Measurements from ENCODE around the gene ATG4C. TPM values are rescaled to one million over a fixed set of nuclear protein-coding genes. Genes with fewer than 3 reads are reported as not detected.
"Not testable (repeated sequence)": the region's sequence is repeated elsewhere in the genome, so short reads cannot be mapped to it uniquely, and the experiment has no call there.

The ATG4C gene
- total RNA-seq, 1 experiment from 2014 or later: 13.8 TPM

DNA sequence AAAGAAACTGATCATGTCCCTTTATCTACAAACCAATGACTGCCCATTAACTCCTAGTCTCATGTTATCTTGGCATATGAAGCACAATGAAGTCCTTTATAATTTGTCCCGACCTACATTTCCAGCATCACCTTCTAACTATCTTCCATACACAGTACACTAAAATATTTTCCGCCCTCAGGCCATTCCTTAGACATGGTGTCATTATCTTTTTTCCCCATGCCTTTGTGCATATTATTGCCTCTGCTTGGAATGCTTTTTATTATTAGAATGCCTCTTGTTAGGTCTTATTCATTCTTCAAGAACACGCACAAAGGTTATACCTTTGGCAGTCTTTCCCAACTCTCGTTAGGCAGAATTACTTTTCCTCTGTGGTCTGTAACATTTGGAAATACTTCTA is 39.6 kb downstream of the ATG4C start:
- no peaks in the 10 kb centered on the region for H3K9me3 ChIP-seq (ENCODE audit: insufficient read depth, low read depth)
- H3K27ac ChIP-seq: no peak overlapping the region
- no peaks in the 10 kb centered on the region for H4K20me1 ChIP-seq (ENCODE audit: insufficient read depth)
- no peak overlapping the region for H3K4me2 ChIP-seq
- no peaks in the 10 kb centered on the region for H3K27me3 ChIP-seq (ENCODE audit: insufficient read depth, low read depth)
- TF ChIP-seq EZH2 (IDR thresholded peaks at IDR 0.05; ENCODE audit: low read depth): no peak
- TF ChIP-seq, protein P1, sequence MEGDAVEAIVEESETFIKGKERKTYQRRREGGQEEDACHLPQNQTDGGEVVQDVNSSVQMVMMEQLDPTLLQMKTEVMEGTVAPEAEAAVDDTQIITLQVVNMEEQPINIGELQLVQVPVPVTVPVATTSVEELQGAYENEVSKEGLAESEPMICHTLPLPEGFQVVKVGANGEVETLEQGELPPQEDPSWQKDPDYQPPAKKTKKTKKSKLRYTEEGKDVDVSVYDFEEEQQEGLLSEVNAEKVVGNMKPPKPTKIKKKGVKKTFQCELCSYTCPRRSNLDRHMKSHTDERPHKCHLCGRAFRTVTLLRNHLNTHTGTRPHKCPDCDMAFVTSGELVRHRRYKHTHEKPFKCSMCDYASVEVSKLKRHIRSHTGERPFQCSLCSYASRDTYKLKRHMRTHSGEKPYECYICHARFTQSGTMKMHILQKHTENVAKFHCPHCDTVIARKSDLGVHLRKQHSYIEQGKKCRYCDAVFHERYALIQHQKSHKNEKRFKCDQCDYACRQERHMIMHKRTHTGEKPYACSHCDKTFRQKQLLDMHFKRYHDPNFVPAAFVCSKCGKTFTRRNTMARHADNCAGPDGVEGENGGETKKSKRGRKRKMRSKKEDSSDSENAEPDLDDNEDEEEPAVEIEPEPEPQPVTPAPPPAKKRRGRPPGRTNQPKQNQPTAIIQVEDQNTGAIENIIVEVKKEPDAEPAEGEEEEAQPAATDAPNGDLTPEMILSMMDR (conservative IDR thresholded peaks at IDR 0.05): no peak
- H3K79me2 ChIP-seq (ENCODE audit: low read depth): no peaks in the 10 kb centered on the region
- intact Hi-C loops (cut with micrococcal nuclease; ENCODE audit: unreplicated experiment): no loop called here
- no peaks in the 10 kb centered on the region for H3K4me1 ChIP-seq (replicated peaks; ENCODE audit: insufficient read depth)
- no peaks in the 10 kb centered on the region for H3K9me2 ChIP-seq (ENCODE audit: insufficient read depth)
- no TSS peak for BruUV-seq (replicated peaks)
- no peak for DNase-seq
- H2AFZ ChIP-seq: no peak overlapping the region
- POLR2A ChIA-PET (ENCODE audit: unreplicated experiment): no interaction called here
- H3K36me3 ChIP-seq (ENCODE audit: low read depth): no peaks in the 10 kb centered on the region
- H3F3A ChIP-seq (ENCODE audit: insufficient read depth, low read depth): no peaks in the 10 kb centered on the region
- CTCF ChIA-PET: no interaction called here
- H3K4me3 ChIP-seq: no peak overlapping the region

DNA sequence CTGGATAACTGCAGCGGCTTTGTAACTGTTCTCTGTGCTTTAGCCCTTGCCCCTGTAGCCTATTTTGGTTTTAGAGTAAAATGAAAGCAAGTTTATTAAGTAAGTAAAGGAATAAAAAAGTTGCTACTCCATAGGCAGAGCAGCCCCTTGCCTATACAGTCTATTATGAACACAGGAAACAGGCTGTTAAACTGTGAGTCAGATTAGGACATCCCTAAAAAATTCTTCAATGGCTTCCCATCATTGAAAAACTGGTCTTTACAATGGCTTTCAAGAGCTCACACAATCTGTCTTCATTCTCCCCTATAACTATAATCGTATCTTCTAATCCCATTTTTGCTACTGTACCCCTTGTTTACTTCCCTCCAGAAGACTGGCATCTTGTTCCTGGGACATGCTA is 43.0 kb downstream of the ATG4C start:
- Histone ChIP-seq H3K79me2 (ENCODE audit: low read depth) (no peaks in the 10 kb centered on the region), H3K27ac (no peak overlapping the region), H3K4me1 (replicated peaks; ENCODE audit: insufficient read depth) (no peaks in the 10 kb centered on the region), H3K4me2 (no peak overlapping the region), H3K36me3 (ENCODE audit: low read depth) (no peaks in the 10 kb centered on the region), H3K4me3 (no peak overlapping the region), H3F3A (ENCODE audit: insufficient read depth, low read depth) (no peaks in the 10 kb centered on the region), H4K20me1 (ENCODE audit: insufficient read depth) (no peaks in the 10 kb centered on the region), H3K9me3 (ENCODE audit: insufficient read depth, low read depth) (no peaks in the 10 kb centered on the region), H2AFZ (no peak overlapping the region), H3K27me3 (ENCODE audit: insufficient read depth, low read depth) (no peaks in the 10 kb centered on the region), H3K9me2 (ENCODE audit: insufficient read depth) (no peaks in the 10 kb centered on the region)
- ChIA-PET POLR2A (ENCODE audit: unreplicated experiment) (no interaction called here), CTCF (no interaction called here)
- TF ChIP-seq, protein P1 (conservative IDR thresholded peaks at IDR 0.05): no peak
- TF ChIP-seq EZH2 (IDR thresholded peaks at IDR 0.05; ENCODE audit: low read depth): no peak
- no peak for DNase-seq
- BruUV-seq (replicated peaks): no TSS peak
- intact Hi-C loops (cut with micrococcal nuclease; ENCODE audit: unreplicated experiment): no loop called here

- H2AFZ ChIP-seq; H3F3A ChIP-seq (ENCODE audit: insufficient read depth, low read depth); H3K36me3 ChIP-seq (ENCODE audit: low read depth); H3K4me3 ChIP-seq; H3K9me2 ChIP-seq (ENCODE audit: insufficient read depth); H3K79me2 ChIP-seq (ENCODE audit: low read depth); H3K4me2 ChIP-seq; H3K4me1 ChIP-seq (replicated peaks; ENCODE audit: insufficient read depth); intact Hi-C loops (cut with micrococcal nuclease; ENCODE audit: unreplicated experiment); POLR2A ChIA-PET (ENCODE audit: unreplicated experiment); H3K27ac ChIP-seq; BruUV-seq (replicated peaks); CTCF ChIA-PET; DNase-seq; H4K20me1 ChIP-seq (ENCODE audit: insufficient read depth); H3K27me3 ChIP-seq (ENCODE audit: insufficient read depth, low read depth); H3K9me3 ChIP-seq (ENCODE audit: insufficient read depth, low read depth): not testable (repeated sequence)
Measured at GRCh38 chr1:62827786-62828185, 43.9 kb downstream of the ATG4C start.

- no peak for TF ChIP-seq EZH2 (IDR thresholded peaks at IDR 0.05; ENCODE audit: low read depth)
- TF ChIP-seq, protein P1 (conservative IDR thresholded peaks at IDR 0.05): no peak
- BruUV-seq (replicated peaks): no TSS peak
- H3K27ac ChIP-seq: no peak overlapping the region
- CTCF ChIA-PET: no interaction called here
- no peaks in the 10 kb centered on the region for H3K79me2 ChIP-seq (ENCODE audit: low read depth)
- no peaks in the 10 kb centered on the region for H3K4me1 ChIP-seq (replicated peaks; ENCODE audit: insufficient read depth)
- H3K9me2 ChIP-seq (ENCODE audit: insufficient read depth): no peaks in the 10 kb centered on the region
- H4K20me1 ChIP-seq (ENCODE audit: insufficient read depth): no peaks in the 10 kb centered on the region
- H3K4me2 ChIP-seq: no peak overlapping the region
- no peaks in the 10 kb centered on the region for H3K27me3 ChIP-seq (ENCODE audit: insufficient read depth, low read depth)
- no peak overlapping the region for H3K4me3 ChIP-seq
- POLR2A ChIA-PET (ENCODE audit: unreplicated experiment): no interaction called here
- intact Hi-C loops (cut with micrococcal nuclease; ENCODE audit: unreplicated experiment): no loop called here
- no peak overlapping the region for H2AFZ ChIP-seq
- no peaks in the 10 kb centered on the region for H3K9me3 ChIP-seq (ENCODE audit: insufficient read depth, low read depth)
- DNase-seq: no peak
- H3F3A ChIP-seq (ENCODE audit: insufficient read depth, low read depth): no peaks in the 10 kb centered on the region
- H3K36me3 ChIP-seq (ENCODE audit: low read depth): no peaks in the 10 kb centered on the region
Measured at GRCh38 chr1:62832276-62832675, 48.3 kb downstream of the ATG4C start.

Measured in PC-9 (cell line).